SU-DHL-6 (cell line): ENCODE measurements around the gene ZNF333.
"Not testable (repeated sequence)": the region's sequence is repeated elsewhere in the genome, so short reads cannot be mapped to it uniquely, and the experiment has no call there.

Experiments used
- CTCF ChIP-seq: fragments of 200-600 bp; sonication (generic); IDR thresholded peaks from one replicate; pipeline ENCODE4 v1.5.1; 2017; ENCODE audit warnings: antibody characterized with exemption, mild to moderate bottlenecking, low read length, moderate library complexity; ENCODE audit not compliant: insufficient read depth, poor library complexity, severe bottlenecking
- EZH2phosphoT487 ChIP-seq: fragments of 200-600 bp; sonication (generic), shearing (Covaris generic); conservative IDR thresholded peaks from 2 replicates; pipeline ENCODE4 v1.6.1; 2018; ENCODE audit warnings: mild to moderate bottlenecking, antibody characterized with exemption, low read length, moderate library complexity, mixed read lengths

GRCh38 chr19:14775326-14775725 lies 85.5 kb downstream of the ZNF333 start:
- not testable (repeated sequence) for TF ChIP-seq EZH2phosphoT487, CTCF
